ENCODE measurements around the gene ACACA.

DNA sequence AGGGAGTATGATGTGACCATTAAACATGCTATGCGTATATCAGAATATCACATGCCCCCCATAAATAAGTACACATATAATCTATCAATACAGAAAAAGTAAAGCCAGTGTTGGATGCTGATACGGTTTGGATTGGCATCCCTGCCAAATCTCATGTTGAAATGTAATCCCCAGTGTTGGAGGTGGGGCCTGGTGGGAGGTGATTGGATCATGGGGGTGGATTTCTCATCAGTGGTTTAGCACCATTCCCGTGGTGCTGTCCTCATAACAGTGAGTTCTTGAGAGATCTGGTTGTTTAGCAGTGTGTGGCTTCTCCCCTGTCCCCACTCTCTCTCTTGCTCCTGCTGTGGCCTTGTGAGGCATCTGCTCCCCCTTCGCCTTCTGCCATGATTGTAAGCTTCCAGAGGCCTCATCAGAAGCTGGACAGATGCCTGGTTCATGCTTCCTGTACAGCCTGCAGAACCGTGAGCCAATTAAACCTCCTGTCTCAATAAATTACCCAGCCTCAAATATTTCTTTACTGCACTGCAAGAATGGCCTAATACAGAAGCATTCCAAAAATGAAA, 369.0 kb downstream of the ACACA start:
- TF ChIP-seq, protein P1, sequence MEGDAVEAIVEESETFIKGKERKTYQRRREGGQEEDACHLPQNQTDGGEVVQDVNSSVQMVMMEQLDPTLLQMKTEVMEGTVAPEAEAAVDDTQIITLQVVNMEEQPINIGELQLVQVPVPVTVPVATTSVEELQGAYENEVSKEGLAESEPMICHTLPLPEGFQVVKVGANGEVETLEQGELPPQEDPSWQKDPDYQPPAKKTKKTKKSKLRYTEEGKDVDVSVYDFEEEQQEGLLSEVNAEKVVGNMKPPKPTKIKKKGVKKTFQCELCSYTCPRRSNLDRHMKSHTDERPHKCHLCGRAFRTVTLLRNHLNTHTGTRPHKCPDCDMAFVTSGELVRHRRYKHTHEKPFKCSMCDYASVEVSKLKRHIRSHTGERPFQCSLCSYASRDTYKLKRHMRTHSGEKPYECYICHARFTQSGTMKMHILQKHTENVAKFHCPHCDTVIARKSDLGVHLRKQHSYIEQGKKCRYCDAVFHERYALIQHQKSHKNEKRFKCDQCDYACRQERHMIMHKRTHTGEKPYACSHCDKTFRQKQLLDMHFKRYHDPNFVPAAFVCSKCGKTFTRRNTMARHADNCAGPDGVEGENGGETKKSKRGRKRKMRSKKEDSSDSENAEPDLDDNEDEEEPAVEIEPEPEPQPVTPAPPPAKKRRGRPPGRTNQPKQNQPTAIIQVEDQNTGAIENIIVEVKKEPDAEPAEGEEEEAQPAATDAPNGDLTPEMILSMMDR (conservative IDR thresholded peaks at IDR 0.05; ENCODE audit: low read length) = no peak
- no peak for TF ChIP-seq EZH2phosphoT487 (IDR thresholded peaks at IDR 0.05; ENCODE audit: borderline replicate concordance)

All from Loucy (cell line).